Measurements from ENCODE around the gene NR1I3.

The NR1I3 gene

GRCh38 chr1:161198194-161198896, 39.7 kb downstream of the NR1I3 start:
- H4K20me1 ChIP-seq = no peaks in the 10 kb centered on the region
- peaks cover under 1% of the 10 kb centered on the region; the same call in 1 of the 2 replicates for H3K36me3 ChIP-seq
- no peak overlapping the region for H3K9ac ChIP-seq
- H3K9me3 ChIP-seq = no peaks in the 10 kb centered on the region
- H3K27ac ChIP-seq = no peak overlapping the region
- no peak overlapping the region for H3K4me3 ChIP-seq
- peaks cover 93% of the 10 kb centered on the region for H3K4me1 ChIP-seq
- H3K27me3 ChIP-seq = no peaks in the 10 kb centered on the region
- TF ChIP-seq Cebpa-rat (IDR thresholded peaks at IDR 0.05) = no peak
- peak overlapping the region; percentile 39 for H3K4me2 ChIP-seq

- peaks cover 93% of the 10 kb centered on the region for H3K4me1 ChIP-seq
- no peaks in the 10 kb centered on the region for H4K20me1 ChIP-seq
- H3K36me3 ChIP-seq = no peaks in the 10 kb centered on the region
- peak overlapping the region; percentile 63 for H3K27ac ChIP-seq
- H3K27me3 ChIP-seq = no peaks in the 10 kb centered on the region
- no peak overlapping the region for H3K4me3 ChIP-seq
- TF ChIP-seq Cebpa-rat (IDR thresholded peaks at IDR 0.05) = no peak
- H3K9ac ChIP-seq = peak overlapping the region; percentile 55; the same call in 1 of the 2 replicates
- H3K4me2 ChIP-seq = peak overlapping the region; percentile 61
- H3K9me3 ChIP-seq = no peaks in the 10 kb centered on the region
Measured at GRCh38 chr1:161197560-161198193, 40.3 kb downstream of the NR1I3 start.

DNA sequence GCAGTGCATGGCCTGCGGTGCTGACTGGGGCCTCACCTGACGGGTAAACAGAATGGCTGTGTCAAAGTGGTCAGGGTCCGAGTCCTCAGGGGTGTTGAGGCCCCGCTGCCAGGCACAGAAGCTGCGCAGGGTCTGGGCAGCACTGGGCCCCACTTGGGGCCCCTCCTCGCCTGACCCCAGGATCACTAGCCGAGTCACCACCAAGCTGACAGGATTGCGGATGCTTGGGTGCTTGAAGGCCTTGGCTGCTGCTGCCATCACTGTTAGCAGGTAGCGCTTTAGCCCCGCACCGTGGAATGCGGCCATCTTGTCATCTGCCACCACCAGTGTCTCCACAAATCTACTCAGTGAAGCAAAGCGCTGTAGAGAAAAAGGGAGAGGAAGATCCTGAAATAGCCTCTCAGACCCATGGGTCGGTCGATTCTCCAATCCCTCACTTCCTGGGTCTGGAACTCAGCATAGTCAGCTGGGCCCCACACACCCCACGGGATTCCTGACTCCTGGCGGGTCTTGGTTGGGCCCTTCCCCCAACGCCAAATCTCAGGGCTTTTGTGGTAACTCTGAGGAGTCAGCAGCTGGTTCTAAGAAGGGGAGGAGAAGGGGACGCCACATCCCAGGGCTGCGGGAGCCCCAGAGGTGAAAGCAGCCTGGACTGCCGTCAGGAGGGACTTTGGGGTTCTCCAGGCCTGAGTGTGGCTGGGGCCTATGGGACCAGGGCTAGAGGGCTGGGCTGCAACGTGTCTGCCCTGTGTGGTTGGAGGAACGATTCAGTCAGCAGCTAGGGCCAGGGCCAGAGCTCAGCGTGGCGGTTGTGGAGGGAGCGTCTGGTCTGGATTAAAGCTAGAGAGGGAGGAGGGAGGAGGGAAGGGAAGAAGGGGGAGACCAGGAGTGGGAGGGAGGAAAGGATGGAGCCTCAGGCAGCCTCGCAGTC, 41.2 kb downstream of the NR1I3 start:
- Histone ChIP-seq H3K4me2 (peak overlapping the region; percentile 61), H3K27me3 (no peaks in the 10 kb centered on the region), H3K27ac (peak overlapping the region; percentile 63), H3K9me3 (no peaks in the 10 kb centered on the region), H3K4me1 (peaks cover 99% of the 10 kb centered on the region), H3K36me3 (no peaks in the 10 kb centered on the region), H3K9ac (peak overlapping the region; percentile 55), H3K4me3 (no peak overlapping the region), H4K20me1 (no peaks in the 10 kb centered on the region)
- no peak for TF ChIP-seq Cebpa-rat (IDR thresholded peaks at IDR 0.05)

DNA sequence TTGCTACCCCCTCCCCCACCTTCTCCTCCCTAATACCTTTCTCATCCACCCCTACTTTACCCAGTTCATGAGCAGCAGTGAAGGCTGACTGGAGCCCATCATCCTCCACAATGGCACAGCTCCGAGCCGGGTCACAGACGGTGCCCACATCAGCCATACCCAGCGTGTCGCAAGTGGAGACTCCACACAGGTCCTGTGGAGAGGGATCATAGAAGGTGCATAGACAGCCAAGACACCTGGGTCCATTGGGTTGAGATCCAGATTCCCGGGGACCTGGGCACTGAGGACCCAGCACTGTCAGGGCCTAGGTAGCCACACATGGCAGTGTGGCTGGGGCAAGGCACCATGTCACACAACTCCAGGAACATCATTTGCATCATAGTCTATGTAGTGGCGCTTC, 41.9 kb downstream of the NR1I3 start:
- H3K9ac ChIP-seq = no peak overlapping the region
- H4K20me1 ChIP-seq = no peaks in the 10 kb centered on the region
- H3K27me3 ChIP-seq = no peaks in the 10 kb centered on the region
- no peak for TF ChIP-seq Cebpa-rat (IDR thresholded peaks at IDR 0.05)
- H3K9me3 ChIP-seq = no peaks in the 10 kb centered on the region
- no peaks in the 10 kb centered on the region for H3K36me3 ChIP-seq
- H3K27ac ChIP-seq = 0 out of 2 replicates have a peak overlapping the region, but pooled peaks have one; percentile 63
- peak overlapping the region; percentile 61; the same call in 1 of the 2 replicates for H3K4me2 ChIP-seq
- no peak overlapping the region for H3K4me3 ChIP-seq
- peaks cover 97% of the 10 kb centered on the region for H3K4me1 ChIP-seq

- no peak for TF ChIP-seq Cebpa-rat (IDR thresholded peaks at IDR 0.05)
- H3K27ac ChIP-seq = 0 out of 2 replicates have a peak overlapping the region, but pooled peaks have one; percentile 5
- H4K20me1 ChIP-seq = no peaks in the 10 kb centered on the region
- no peaks in the 10 kb centered on the region for H3K9me3 ChIP-seq
- peak overlapping the region; percentile 39 for H3K4me2 ChIP-seq
- no peak overlapping the region for H3K4me3 ChIP-seq
- no peaks in the 10 kb centered on the region for H3K36me3 ChIP-seq
- peaks cover 94% of the 10 kb centered on the region for H3K4me1 ChIP-seq
- H3K27me3 ChIP-seq = no peaks in the 10 kb centered on the region
- no peak overlapping the region for H3K9ac ChIP-seq
Measured at GRCh38 chr1:161195171-161195570, 42.8 kb downstream of the NR1I3 start.

DNA sequence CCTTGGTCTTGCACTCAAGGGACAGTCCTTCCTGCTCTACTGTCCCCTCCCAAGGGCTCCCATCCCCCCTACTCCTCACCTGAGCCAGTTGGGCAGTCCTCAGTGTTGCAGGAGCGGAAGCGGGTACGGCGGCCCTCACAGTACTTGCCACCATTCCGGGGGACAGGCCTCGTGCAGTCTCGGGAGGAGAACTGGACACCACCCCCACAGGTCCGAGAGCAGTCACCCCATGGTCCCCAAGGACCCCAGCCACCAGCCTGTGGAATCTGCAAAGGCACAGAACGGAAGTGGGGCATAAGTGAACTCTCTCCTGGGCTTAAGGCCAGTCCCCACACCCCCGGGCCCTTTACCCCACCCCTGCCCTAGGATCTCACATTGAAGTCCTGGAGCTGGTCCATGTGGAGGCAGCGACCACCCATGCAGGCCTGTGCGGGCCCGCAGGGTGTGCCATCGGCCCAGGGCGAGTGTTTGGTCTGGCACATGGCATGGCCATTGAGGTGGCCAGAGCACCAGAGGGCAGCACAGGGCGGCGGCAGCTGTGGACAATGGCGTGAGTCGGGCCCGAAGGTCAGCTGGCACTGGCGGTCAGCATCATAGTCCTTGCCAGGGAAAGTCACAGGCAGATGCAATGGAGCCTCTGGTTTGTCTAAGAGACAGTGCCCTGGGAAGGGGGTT, 44.3 kb downstream of the NR1I3 start:
- H3K27ac ChIP-seq = peak overlapping the region; percentile 57
- H3K4me2 ChIP-seq = peak overlapping the region; percentile 65
- H3K36me3 ChIP-seq = no peaks in the 10 kb centered on the region
- peaks cover 79% of the 10 kb centered on the region for H3K4me1 ChIP-seq
- no peak overlapping the region for H3K4me3 ChIP-seq
- H3K9ac ChIP-seq = 0 out of 2 replicates have a peak overlapping the region, but pooled peaks have one; percentile 46
- no peaks in the 10 kb centered on the region for H4K20me1 ChIP-seq
- TF ChIP-seq Cebpa-rat (IDR thresholded peaks at IDR 0.05) = no peak
- H3K9me3 ChIP-seq = no peaks in the 10 kb centered on the region
- no peaks in the 10 kb centered on the region for H3K27me3 ChIP-seq

GRCh38 chr1:161192476-161193465, 45.2 kb downstream of the NR1I3 start:
- H3K4me1 ChIP-seq = peaks cover 71% of the 10 kb centered on the region
- H3K27me3 ChIP-seq = no peaks in the 10 kb centered on the region
- peak overlapping the region; percentile 57 for H3K27ac ChIP-seq
- peak overlapping the region; percentile 65 for H3K4me2 ChIP-seq
- no peak overlapping the region for H3K4me3 ChIP-seq
- H3K9ac ChIP-seq = 0 out of 2 replicates have a peak overlapping the region, but pooled peaks have one; percentile 46
- no peaks in the 10 kb centered on the region for H4K20me1 ChIP-seq
- H3K9me3 ChIP-seq = no peaks in the 10 kb centered on the region
- no peaks in the 10 kb centered on the region for H3K36me3 ChIP-seq
- TF ChIP-seq Cebpa-rat (IDR thresholded peaks at IDR 0.05) = no peak

- no peak for TF ChIP-seq Cebpa-rat (IDR thresholded peaks at IDR 0.05)
- H4K20me1 ChIP-seq = no peaks in the 10 kb centered on the region
- H3K27ac ChIP-seq = 0 out of 2 replicates have a peak overlapping the region, but pooled peaks have one; percentile 40
- H3K4me1 ChIP-seq = peaks cover 71% of the 10 kb centered on the region
- no peaks in the 10 kb centered on the region for H3K36me3 ChIP-seq
- H3K9ac ChIP-seq = 0 out of 2 replicates have a peak overlapping the region, but pooled peaks have one; percentile 48
- H3K4me3 ChIP-seq = no peak overlapping the region
- H3K4me2 ChIP-seq = no peak overlapping the region
- H3K9me3 ChIP-seq = no peaks in the 10 kb centered on the region
- no peaks in the 10 kb centered on the region for H3K27me3 ChIP-seq
Measured at GRCh38 chr1:161191971-161192370, 46.0 kb downstream of the NR1I3 start.
